ENCODE results near the gene AKAP9. TPM values are rescaled to one million over a fixed set of nuclear protein-coding genes. Genes with fewer than 3 reads are reported as not detected.

The AKAP9 gene
- total RNA-seq, 1 donor from 2014 or later, result 37.6 TPM

GRCh38 chr7:92158660-92159575 is 218.3 kb downstream of the AKAP9 start:
- H3K27ac Mint-ChIP-seq (ENCODE audit: unreplicated experiment), result no peak overlapping the region
- TF ChIP-seq CTCF (IDR thresholded peaks at IDR 0.05; ENCODE audit: unreplicated experiment), result no peak
- H3K4me3 Mint-ChIP-seq (ENCODE audit: unreplicated experiment), result no peak overlapping the region
- no peak for DNase-seq (ENCODE audit: low spot score)
- no peaks in the 10 kb centered on the region for H3K9me3 Mint-ChIP-seq (ENCODE audit: unreplicated experiment)
- no peaks in the 10 kb centered on the region for H3K36me3 Mint-ChIP-seq (ENCODE audit: low read depth, unreplicated experiment)
- H3K27me3 Mint-ChIP-seq (ENCODE audit: unreplicated experiment), result no peaks in the 10 kb centered on the region
- H3K4me1 Mint-ChIP-seq (ENCODE audit: unreplicated experiment), result peaks cover 2% of the 10 kb centered on the region

Other genes starting within 250 kb of the AKAP9 start
- 14.8 TPM for gene MTERF1, start 60.2 kb upstream of the AKAP9 start, total RNA-seq (ENCODE audit: unreplicated experiment)
- 109 TPM for gene CYP51A1, start 193.6 kb downstream of the AKAP9 start, total RNA-seq (ENCODE audit: unreplicated experiment)
- gene LRRD1, start 238.3 kb downstream of the AKAP9 start, total RNA-seq (ENCODE audit: unreplicated experiment), result 0.59 TPM

Data from endothelial cell (in vitro differentiated cells).